Hematopoietic multipotent progenitor cell treated with erythropoietin and hydrocortisone succinate and interleukin-3 and kit ligand, for 17 days (in vitro differentiated cells): ENCODE data around the gene CCDC106.

Source experiments
- DNase-seq: peaks from one replicate; pipeline ENCODE4 v3.0.0-alpha.2; 2015; ENCODE audit warnings: low spot score

CCDC106 gene

GRCh38 chr19:55614711-55615542 is 33.1 kb upstream of the CCDC106 start:
- no peak for DNase-seq

- no peak for DNase-seq
Measured at GRCh38 chr19:55615543-55616394, 32.2 kb upstream of the CCDC106 start.

- DNase-seq: no peak
Measured at GRCh38 chr19:55616395-55616875, 31.6 kb upstream of the CCDC106 start.

- no peak for DNase-seq
Measured at GRCh38 chr19:55617426-55617825, 30.6 kb upstream of the CCDC106 start.

GRCh38 chr19:55618426-55618825 is 29.6 kb upstream of the CCDC106 start:
- DNase-seq: no peak

- DNase-seq: no peak
Measured at GRCh38 chr19:55619286-55619685, 28.7 kb upstream of the CCDC106 start.

GRCh38 chr19:55620410-55621204 is 27.4 kb upstream of the CCDC106 start:
- DNase-seq: no peak

GRCh38 chr19:55621205-55621672 is 26.8 kb upstream of the CCDC106 start:
- no peak for DNase-seq

GRCh38 chr19:55621673-55622231 is 26.3 kb upstream of the CCDC106 start:
- no peak for DNase-seq

GRCh38 chr19:55622242-55622969 is 25.6 kb upstream of the CCDC106 start:
- DNase-seq: no peak

- no peak for DNase-seq
Measured at GRCh38 chr19:55623130-55623529, 24.9 kb upstream of the CCDC106 start.

- no peak for DNase-seq
Measured at GRCh38 chr19:55623561-55623960, 24.5 kb upstream of the CCDC106 start.

GRCh38 chr19:55624109-55625003 is 23.7 kb upstream of the CCDC106 start, which contains the start of gene ZNF784:
TSS of gene ZNF784 (minus strand) at chr19:55624566. CDS start at chr19:55624561, 5 bp downstream.
- DNase-seq: peak; percentile 97

- DNase-seq: no peak
Measured at GRCh38 chr19:55625004-55625326, 23.0 kb upstream of the CCDC106 start.

GRCh38 chr19:55626350-55626749 is 21.7 kb upstream of the CCDC106 start:
- DNase-seq: no peak

GRCh38 chr19:55632463-55632834 is 15.6 kb upstream of the CCDC106 start:
- DNase-seq: peak; percentile 96

GRCh38 chr19:55633861-55634260 is 14.2 kb upstream of the CCDC106 start:
- no peak for DNase-seq

- DNase-seq: peak; percentile 38
Measured at GRCh38 chr19:55635334-55635717, 12.7 kb upstream of the CCDC106 start.

GRCh38 chr19:55635856-55636440 is 12.1 kb upstream of the CCDC106 start:
- DNase-seq: no peak

GRCh38 chr19:55636723-55637122 is 11.3 kb upstream of the CCDC106 start:
- no peak for DNase-seq
